ENCODE results near the gene HNF4A. TPM values are rescaled to one million over a fixed set of nuclear protein-coding genes. Genes with fewer than 3 reads are reported as not detected.

Gene HNF4A
- total RNA-seq, 2 donors from 2014 or later: 56.3 to 58.0 TPM

DNA sequence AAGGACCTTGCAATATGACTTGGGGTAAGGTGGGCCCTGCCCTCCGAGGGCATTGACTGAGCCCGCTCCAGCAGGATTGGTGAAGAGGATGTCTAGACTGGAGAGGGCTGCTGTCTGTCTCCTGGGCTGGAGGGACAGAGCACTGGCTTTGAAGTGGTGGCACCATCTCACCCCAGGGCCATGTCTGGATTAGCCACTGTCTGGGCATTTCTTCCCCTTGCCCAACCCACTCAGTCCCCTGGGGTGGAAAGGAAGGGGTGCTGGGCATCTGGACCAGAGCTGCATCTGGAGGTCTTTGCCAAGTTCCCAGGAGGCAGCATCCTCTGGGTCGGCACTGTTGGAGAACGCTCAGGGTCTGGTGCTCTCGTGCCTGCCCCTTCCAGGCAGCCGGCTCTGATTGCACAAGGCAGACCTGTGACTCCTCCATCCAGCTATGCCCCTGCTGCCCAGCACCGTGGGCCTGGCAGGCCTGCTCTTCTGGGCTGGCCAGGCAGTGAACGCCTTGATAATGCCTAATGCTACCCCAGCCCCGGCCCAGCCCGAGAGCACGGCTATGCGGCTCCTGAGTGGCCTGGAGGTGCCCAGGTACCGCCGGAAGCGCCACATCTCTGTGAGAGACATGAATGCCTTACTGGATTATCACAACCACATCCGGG is 18.6 kb upstream of the HNF4A start, which contains the start of gene R3HDML:
TSS of gene R3HDML (plus strand) at position 319 of the 656 bp plus-strand sequence. CDS start at position 434, 115 bp downstream.
- TF ChIP-seq CTCF (conservative IDR thresholded peaks at IDR 0.05): no peak
- no peak within 1 kb of the TSS for H3K4me3 Mint-ChIP-seq
- H3K9me3 ChIP-seq (ENCODE audit: control insufficient read depth, low read length): no peaks in the 10 kb centered on the region
- peaks cover 4% of the 10 kb centered on the region for H3K4me1 Mint-ChIP-seq
- DNase-seq: no peak
- H3K4me3 ChIP-seq (ENCODE audit: low read length): no peak within 1 kb of the TSS
- no peak within 1 kb of the TSS for H3K9ac ChIP-seq (ENCODE audit: extremely low read depth, low read length, poor library complexity, severe bottlenecking)
- no peak within 1 kb of the TSS for H3K27ac Mint-ChIP-seq
- H3K27ac ChIP-seq (ENCODE audit: low read depth, low read length): no peak within 1 kb of the TSS
- H3K9me3 Mint-ChIP-seq: no peaks in the 10 kb centered on the region
- WGBS, 2 experiments (ENCODE audit: insufficient coverage in 1 of 2, insufficient read length in 1 of 2): 87 to 89% methylated on average over 13 to 16 of the region's 16 CpGs
- no peaks in the 10 kb centered on the region for H3K36me3 Mint-ChIP-seq (ENCODE audit: low read depth)
- H3K36me3 ChIP-seq (ENCODE audit: control insufficient read depth, insufficient read depth, low read length): no peaks in the 10 kb centered on the region
- no peaks in the 10 kb centered on the region for H3K27me3 Mint-ChIP-seq (ENCODE audit: insufficient read depth)
- no peaks in the 10 kb centered on the region for H3K4me1 ChIP-seq (ENCODE audit: control insufficient read depth, insufficient read depth, low read length)
- no peaks in the 10 kb centered on the region for H3K27me3 ChIP-seq (ENCODE audit: control insufficient read depth, insufficient read depth, low read length, poor library complexity, severe bottlenecking)

- no peak overlapping the region for H3K27ac Mint-ChIP-seq
- no peaks in the 10 kb centered on the region for H3K9me3 Mint-ChIP-seq
- H3K27ac ChIP-seq (ENCODE audit: low read depth, low read length): no peak overlapping the region
Observed at GRCh38 chr20:44342248-44342647, 13.3 kb upstream of the HNF4A start.

GRCh38 chr20:44343162-44343675 is 12.3 kb upstream of the HNF4A start:
- Histone ChIP-seq H3K27ac (ENCODE audit: low read depth, low read length) (no peak overlapping the region), H3K4me1 (ENCODE audit: control insufficient read depth, insufficient read depth, low read length) (no peaks in the 10 kb centered on the region), H3K27me3 (ENCODE audit: control insufficient read depth, insufficient read depth, low read length, poor library complexity, severe bottlenecking) (no peaks in the 10 kb centered on the region), H3K9ac (ENCODE audit: extremely low read depth, low read length, poor library complexity, severe bottlenecking) (no peak overlapping the region), H3K9me3 (ENCODE audit: control insufficient read depth, low read length) (no peaks in the 10 kb centered on the region), H3K4me3 (ENCODE audit: low read length) (no peak overlapping the region), H3K36me3 (ENCODE audit: control insufficient read depth, insufficient read depth, low read length) (no peaks in the 10 kb centered on the region)
- 83 to 88% methylated on average over 9 to 12 of the region's 12 CpGs for WGBS, 2 experiments (ENCODE audit: insufficient coverage in 1 of 2, insufficient read length in 1 of 2)
- TF ChIP-seq CTCF (conservative IDR thresholded peaks at IDR 0.05): no peak
- no peaks in the 10 kb centered on the region for H3K27me3 Mint-ChIP-seq (ENCODE audit: insufficient read depth)
- H3K9me3 Mint-ChIP-seq: no peaks in the 10 kb centered on the region
- no peak overlapping the region for H3K4me3 Mint-ChIP-seq
- peaks cover 5% of the 10 kb centered on the region for H3K4me1 Mint-ChIP-seq
- no peaks in the 10 kb centered on the region for H3K36me3 Mint-ChIP-seq (ENCODE audit: low read depth)
- no peak overlapping the region for H3K27ac Mint-ChIP-seq
- no peak for DNase-seq

More at GRCh38 chr20:44342248-44342647, 13.3 kb upstream of the HNF4A start:
- Mint-ChIP-seq H3K27me3 (ENCODE audit: insufficient read depth) (no peaks in the 10 kb centered on the region), H3K36me3 (ENCODE audit: low read depth) (no peaks in the 10 kb centered on the region), H3K4me3 (no peak overlapping the region), H3K4me1 (peaks cover 5% of the 10 kb centered on the region)
- TF ChIP-seq CTCF (conservative IDR thresholded peaks at IDR 0.05): no peak
- no peak overlapping the region for H3K4me3 ChIP-seq (ENCODE audit: low read length)
- no peaks in the 10 kb centered on the region for H3K4me1 ChIP-seq (ENCODE audit: control insufficient read depth, insufficient read depth, low read length)
- DNase-seq: no peak
- H3K9me3 ChIP-seq (ENCODE audit: control insufficient read depth, low read length): no peaks in the 10 kb centered on the region
- WGBS, 2 experiments (ENCODE audit: insufficient coverage in 1 of 2, insufficient read length in 1 of 2): 60 to 74% methylated on average over 3 to 5 of the region's 6 CpGs
- H3K9ac ChIP-seq (ENCODE audit: extremely low read depth, low read length, poor library complexity, severe bottlenecking): no peak overlapping the region
- H3K36me3 ChIP-seq (ENCODE audit: control insufficient read depth, insufficient read depth, low read length): no peaks in the 10 kb centered on the region
- H3K27me3 ChIP-seq (ENCODE audit: control insufficient read depth, insufficient read depth, low read length, poor library complexity, severe bottlenecking): no peaks in the 10 kb centered on the region
